Measurements from ENCODE around the gene PLCB1.

PLCB1 gene

GRCh38 chr20:8449123-8449522, 317.1 kb downstream of the PLCB1 start:
- no peak overlapping the region for H3K14ac ChIP-seq (ENCODE audit: low read length)
- H4K8ac ChIP-seq (ENCODE audit: low read depth, low read length), result no peak overlapping the region
- DNase-seq (ENCODE audit: low spot score), result no peak
- H3K9me3 ChIP-seq (replicated peaks in 1 of 2; ENCODE audit: control insufficient read depth in 2 of 2, insufficient read depth in 1 of 2, low read depth in 1 of 2, low read length in 2 of 2), result no peaks in the 10 kb centered on the region
- no peaks in the 10 kb centered on the region for H3K27me3 ChIP-seq (ENCODE audit: control insufficient read depth in 3 of 3, insufficient read depth in 3 of 3, low read depth in 1 of 3, low read length in 3 of 3)
- H2AFZ ChIP-seq (ENCODE audit: low read length), result no peak overlapping the region
- no peak overlapping the region for H3K4me3 ChIP-seq (ENCODE audit: low read length in 2 of 2)
- WGBS, 2 donors (ENCODE audit: extremely low coverage in 2 of 2, insufficient read length in 2 of 2, insufficient replicate concordance in 1 of 2), result no CpG with 5 or more reads among the region's 5 CpGs
- H4K91ac ChIP-seq (ENCODE audit: low read depth, low read length, poor library complexity), result no peak overlapping the region
- no peak overlapping the region for H3K27ac ChIP-seq (replicated peaks; ENCODE audit: low read length)
- H2BK5ac ChIP-seq (ENCODE audit: low read length), result no peak overlapping the region
- H3K36me3 ChIP-seq (replicated peaks in 1 of 2; ENCODE audit: control insufficient read depth in 2 of 2, insufficient read depth in 2 of 2, low read length in 2 of 2), result no peaks in the 10 kb centered on the region
- H3K4ac ChIP-seq (ENCODE audit: low read length), result no peak overlapping the region
- no peaks in the 10 kb centered on the region for H3K79me1 ChIP-seq (ENCODE audit: low read depth, low read length)
- H2BK12ac ChIP-seq (ENCODE audit: low read length), result no peak overlapping the region
- H3K18ac ChIP-seq (ENCODE audit: low read length), result no peak overlapping the region
- H3K9ac ChIP-seq (ENCODE audit: low read depth, low read length, poor library complexity), result no peak overlapping the region
- peaks cover 0 to 1% of the 10 kb centered on the region in 2 donors for H3K4me1 ChIP-seq (ENCODE audit: control insufficient read depth in 2 of 2, insufficient read depth in 1 of 2, low read depth in 1 of 2, low read length in 2 of 2)
- no peak overlapping the region for H3K4me2 ChIP-seq (ENCODE audit: insufficient read depth, low read length, poor library complexity, severe bottlenecking)
- H2AK5ac ChIP-seq (ENCODE audit: low read depth, low read length), result no peak overlapping the region
- H3K23ac ChIP-seq (ENCODE audit: low read depth, low read length, poor library complexity), result no peak overlapping the region
- H2BK15ac ChIP-seq (ENCODE audit: low read length), result no peak overlapping the region
- no peak overlapping the region for H2BK120ac ChIP-seq (ENCODE audit: low read depth, low read length)

DNA sequence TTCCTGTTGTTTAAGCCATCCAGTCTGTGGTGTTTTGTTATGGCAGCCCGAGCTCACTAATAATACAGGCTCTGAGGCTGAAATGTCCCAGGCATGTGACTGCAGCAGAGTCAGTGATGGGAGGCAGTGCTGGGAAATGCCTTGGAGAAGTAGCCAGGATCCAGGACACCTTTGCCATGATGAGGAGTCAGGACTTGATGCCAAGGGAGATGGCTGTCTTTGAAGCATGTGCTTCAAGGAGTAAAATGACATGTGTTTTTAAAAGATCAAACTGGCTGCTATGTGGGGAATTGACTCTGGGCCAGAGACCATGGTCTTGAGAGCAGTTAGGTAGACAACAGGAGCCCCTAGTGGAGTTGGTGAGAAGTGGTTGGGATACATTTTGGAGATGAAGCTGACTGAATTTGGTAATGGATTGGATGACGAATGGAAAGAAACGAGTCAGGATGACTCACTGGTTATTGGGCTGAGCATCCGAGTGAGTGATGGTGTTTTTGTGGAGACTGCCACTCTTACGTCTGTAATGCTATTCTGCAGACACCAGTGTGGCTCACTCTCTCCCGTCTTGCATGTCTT, 322.2 kb downstream of the PLCB1 start:
- WGBS, 2 donors (ENCODE audit: extremely low coverage in 2 of 2, insufficient read length in 2 of 2, insufficient replicate concordance in 1 of 2), result 100% methylated on average over 1 of the region's 6 CpGs; no CpG with 5 or more reads in 1 of the 2 donors
- Histone ChIP-seq H4K91ac (ENCODE audit: low read depth, low read length, poor library complexity) (no peak overlapping the region), H3K27ac (replicated peaks; ENCODE audit: low read length) (no peak overlapping the region), H2BK120ac (ENCODE audit: low read depth, low read length) (no peak overlapping the region), H3K9ac (ENCODE audit: low read depth, low read length, poor library complexity) (no peak overlapping the region), H3K4me2 (ENCODE audit: insufficient read depth, low read length, poor library complexity, severe bottlenecking) (no peak overlapping the region), H3K4me3 (ENCODE audit: low read length in 2 of 2) (no peak overlapping the region), H3K18ac (ENCODE audit: low read length) (no peak overlapping the region), H2BK5ac (ENCODE audit: low read length) (no peak overlapping the region), H3K4me1 (ENCODE audit: control insufficient read depth in 2 of 2, insufficient read depth in 1 of 2, low read depth in 1 of 2, low read length in 2 of 2) (no peaks in the 10 kb centered on the region), H3K27me3 (ENCODE audit: control insufficient read depth in 3 of 3, insufficient read depth in 3 of 3, low read depth in 1 of 3, low read length in 3 of 3) (no peaks in the 10 kb centered on the region), H3K79me1 (ENCODE audit: low read depth, low read length) (no peaks in the 10 kb centered on the region), H2BK15ac (ENCODE audit: low read length) (no peak overlapping the region), H4K8ac (ENCODE audit: low read depth, low read length) (no peak overlapping the region), H3K4ac (ENCODE audit: low read length) (no peak overlapping the region), H3K9me3 (replicated peaks in 1 of 2; ENCODE audit: control insufficient read depth in 2 of 2, insufficient read depth in 1 of 2, low read depth in 1 of 2, low read length in 2 of 2) (no peaks in the 10 kb centered on the region), H2BK12ac (ENCODE audit: low read length) (no peak overlapping the region), H3K14ac (ENCODE audit: low read length) (no peak overlapping the region), H3K23ac (ENCODE audit: low read depth, low read length, poor library complexity) (no peak overlapping the region), H3K36me3 (replicated peaks in 1 of 2; ENCODE audit: control insufficient read depth in 2 of 2, insufficient read depth in 2 of 2, low read length in 2 of 2) (no peaks in the 10 kb centered on the region), H2AFZ (ENCODE audit: low read length) (no peak overlapping the region), H2AK5ac (ENCODE audit: low read depth, low read length) (no peak overlapping the region)
- DNase-seq (ENCODE audit: low spot score), result peak; percentile 9

- no peak overlapping the region for H2BK5ac ChIP-seq (ENCODE audit: low read length)
- no peaks in the 10 kb centered on the region for H3K27me3 ChIP-seq (ENCODE audit: control insufficient read depth in 3 of 3, insufficient read depth in 3 of 3, low read depth in 1 of 3, low read length in 3 of 3)
- H4K8ac ChIP-seq (ENCODE audit: low read depth, low read length), result no peak overlapping the region
- H3K18ac ChIP-seq (ENCODE audit: low read length), result no peak overlapping the region
- no peaks in the 10 kb centered on the region for H3K9me3 ChIP-seq (replicated peaks in 1 of 2; ENCODE audit: control insufficient read depth in 2 of 2, insufficient read depth in 1 of 2, low read depth in 1 of 2, low read length in 2 of 2)
- no peak overlapping the region for H2BK12ac ChIP-seq (ENCODE audit: low read length)
- no peak overlapping the region for H4K91ac ChIP-seq (ENCODE audit: low read depth, low read length, poor library complexity)
- no peak overlapping the region for H2AK5ac ChIP-seq (ENCODE audit: low read depth, low read length)
- H3K14ac ChIP-seq (ENCODE audit: low read length), result no peak overlapping the region
- H2BK120ac ChIP-seq (ENCODE audit: low read depth, low read length), result no peak overlapping the region
- H3K4me1 ChIP-seq (ENCODE audit: control insufficient read depth in 2 of 2, insufficient read depth in 1 of 2, low read depth in 1 of 2, low read length in 2 of 2), result no peaks in the 10 kb centered on the region
- no peak overlapping the region for H3K23ac ChIP-seq (ENCODE audit: low read depth, low read length, poor library complexity)
- H3K9ac ChIP-seq (ENCODE audit: low read depth, low read length, poor library complexity), result no peak overlapping the region
- H2BK15ac ChIP-seq (ENCODE audit: low read length), result no peak overlapping the region
- H3K4me3 ChIP-seq (ENCODE audit: low read length in 2 of 2), result no peak overlapping the region
- no peak overlapping the region for H3K4ac ChIP-seq (ENCODE audit: low read length)
- H3K27ac ChIP-seq (replicated peaks; ENCODE audit: low read length), result no peak overlapping the region
- H2AFZ ChIP-seq (ENCODE audit: low read length), result no peak overlapping the region
- H3K4me2 ChIP-seq (ENCODE audit: insufficient read depth, low read length, poor library complexity, severe bottlenecking), result no peak overlapping the region
- no peaks in the 10 kb centered on the region for H3K36me3 ChIP-seq (replicated peaks in 1 of 2; ENCODE audit: control insufficient read depth in 2 of 2, insufficient read depth in 2 of 2, low read length in 2 of 2)
- H3K79me1 ChIP-seq (ENCODE audit: low read depth, low read length), result no peaks in the 10 kb centered on the region
- no peak for DNase-seq (ENCODE audit: low spot score)
Observed at GRCh38 chr20:8456765-8457164, 324.7 kb downstream of the PLCB1 start.

GRCh38 chr20:8457978-8458377, 325.9 kb downstream of the PLCB1 start:
- no peak overlapping the region for H3K4me3 ChIP-seq (ENCODE audit: low read length in 2 of 2)
- no peak overlapping the region for H4K91ac ChIP-seq (ENCODE audit: low read depth, low read length, poor library complexity)
- no peak overlapping the region for H2BK5ac ChIP-seq (ENCODE audit: low read length)
- no peaks in the 10 kb centered on the region for H3K4me1 ChIP-seq (ENCODE audit: control insufficient read depth in 2 of 2, insufficient read depth in 1 of 2, low read depth in 1 of 2, low read length in 2 of 2)
- H3K14ac ChIP-seq (ENCODE audit: low read length), result no peak overlapping the region
- no peaks in the 10 kb centered on the region for H3K36me3 ChIP-seq (replicated peaks in 1 of 2; ENCODE audit: control insufficient read depth in 2 of 2, insufficient read depth in 2 of 2, low read length in 2 of 2)
- H2AK5ac ChIP-seq (ENCODE audit: low read depth, low read length), result no peak overlapping the region
- H3K23ac ChIP-seq (ENCODE audit: low read depth, low read length, poor library complexity), result no peak overlapping the region
- H3K79me1 ChIP-seq (ENCODE audit: low read depth, low read length), result no peaks in the 10 kb centered on the region
- no peak overlapping the region for H3K27ac ChIP-seq (replicated peaks; ENCODE audit: low read length)
- peaks cover 0 to 2% of the 10 kb centered on the region in 2 donors for H3K9me3 ChIP-seq (replicated peaks in 1 of 2; ENCODE audit: control insufficient read depth in 2 of 2, insufficient read depth in 1 of 2, low read depth in 1 of 2, low read length in 2 of 2)
- no peak for DNase-seq (ENCODE audit: low spot score)
- H3K9ac ChIP-seq (ENCODE audit: low read depth, low read length, poor library complexity), result no peak overlapping the region
- no CpG with 5 or more reads among the region's 4 CpGs for WGBS, 2 donors (ENCODE audit: extremely low coverage in 2 of 2, insufficient read length in 2 of 2, insufficient replicate concordance in 1 of 2)
- H3K27me3 ChIP-seq (ENCODE audit: control insufficient read depth in 3 of 3, insufficient read depth in 3 of 3, low read depth in 1 of 3, low read length in 3 of 3), result no peaks in the 10 kb centered on the region
- no peak overlapping the region for H2BK120ac ChIP-seq (ENCODE audit: low read depth, low read length)
- no peak overlapping the region for H2AFZ ChIP-seq (ENCODE audit: low read length)
- H2BK15ac ChIP-seq (ENCODE audit: low read length), result no peak overlapping the region
- H3K4ac ChIP-seq (ENCODE audit: low read length), result no peak overlapping the region
- no peak overlapping the region for H4K8ac ChIP-seq (ENCODE audit: low read depth, low read length)
- H3K4me2 ChIP-seq (ENCODE audit: insufficient read depth, low read length, poor library complexity, severe bottlenecking), result no peak overlapping the region
- no peak overlapping the region for H2BK12ac ChIP-seq (ENCODE audit: low read length)
- H3K18ac ChIP-seq (ENCODE audit: low read length), result no peak overlapping the region

Measured in neuronal stem cell (in vitro differentiated cells).